Pancreas (tissue), 10 donors: Measurements from ENCODE around the gene RHEX. TPM values are rescaled to one million over a fixed set of nuclear protein-coding genes. Genes with fewer than 3 reads are reported as not detected.

Source experiments
- ATAC-seq, 4 donors: fragments of 200-7000 bp; cut with Tn5 transposase; one replicate each; pipeline versions ENCODE4 v1.8.0 to v1.9.1; 2020; ENCODE audit warnings: mild to moderate bottlenecking in 4 of 4, moderate library complexity in 4 of 4
- DNase-seq, 6 donors: peaks; one replicate each; pipeline ENCODE4 v3.0.0-alpha.2; 2020
- FAIRE-seq: peaks from 2 replicates; lab custom pipeline; 2012; peaks lifted over from hg19 to GRCh38; lab: Jason Lieb, UNC
- H3K27ac ChIP-seq, 4 donors: fragments of 200-600 bp; sonication (generic); 1 replicate in 3 of 4; 2 replicates in 1 of 4; pipeline versions ENCODE4 v1.5.0 to v1.8.0; 2020
- H3K27me3 ChIP-seq, 4 donors: fragments of 200-600 bp; one replicate each; pipeline ENCODE4 v1.8.0; 2021
- H3K36me3 ChIP-seq, 3 donors: fragments of 200-600 bp; sonication (generic) in 1 of 3; one replicate each; pipeline versions ENCODE4 v1.5.0 to v1.8.0; 2020 to 2021
- H3K4me1 ChIP-seq, 3 donors: fragments of 200-600 bp; one replicate each; pipeline ENCODE4 v1.8.0; 2021
- H3K4me3 ChIP-seq, 4 donors: fragments of 200-600 bp; sonication (generic) in 2 of 4; one replicate each; pipeline versions ENCODE4 v1.5.0 to v1.8.0; 2020 to 2021
- H3K9me3 ChIP-seq, 4 donors: fragments of 200-600 bp; one replicate each; pipeline ENCODE4 v1.8.0; 2021
- WGBS, 2 donors: extraction: QIAGEN DNeasy Blood & Tissue Kit; methylation state at CpG; one replicate each; pipeline ENCODE4 v1.1.7; 2013; 5-methylcytosine and 5-hydroxymethylcytosine counted together
- intact Hi-C, 3 donors: fragments of 100-400 bp; cut with DNase I; formaldehyde crosslinking; loops; one replicate each; pipeline versions ENCODE4 v1.11.1 to v1.14.2; 2022
- polyA plus RNA-seq, 2 donors: library from polyadenylated mRNA; stranded (reverse); fragments of 200-250 nt; gene quantifications; one replicate each; pipeline ENCODE4 v1.2.3, GENCODE V29; 2013
- total RNA-seq, 6 donors: library from RNA; stranded (reverse); fragmentation: NEBNext Ultra II Directional in 4 of 6; extraction: Animal tissue kit (Norgen Biotek cat#: 25700) in 4 of 6; gene quantifications; one replicate each; pipeline versions ENCODE4 v1.2.1 to v1.2.4, GENCODE V29; 2021 to 2023
- TF ChIP-seq, protein P1 (sequence below), 4 donors: fragments of 200-600 bp; sonication (generic) in 3 of 4; IDR thresholded peaks; one replicate each; pipeline versions ENCODE4 v1.5.0 to v1.8.0; 2021; ENCODE audit warnings: antibody characterized with exemption in 4 of 4
- donor health status: healthy with polysubstance abuse.
- donor health status: DM: no; HTN: no; CAD: no; lungs with moderate emphysema.
- donor health status: DM: no; HTN: no; CAD: no.
- donor health status: control.
- donor health status: control.
- donor health status: Bipolar disorder and iron deficiency.
- donor health status: DM: yes; HTN: yes; CAD: no.
- donor health status: DM: no; HTN: no; CAD: no.
- donor health status: DM: no; HTN: no; CAD: no.
- donor health status: DM: yes; HTN: yes; CAD: no.

Gene RHEX
- total and polyA plus RNA-seq, 8 donors: 0.35 to 2.3 (median 0.66) TPM

DNA sequence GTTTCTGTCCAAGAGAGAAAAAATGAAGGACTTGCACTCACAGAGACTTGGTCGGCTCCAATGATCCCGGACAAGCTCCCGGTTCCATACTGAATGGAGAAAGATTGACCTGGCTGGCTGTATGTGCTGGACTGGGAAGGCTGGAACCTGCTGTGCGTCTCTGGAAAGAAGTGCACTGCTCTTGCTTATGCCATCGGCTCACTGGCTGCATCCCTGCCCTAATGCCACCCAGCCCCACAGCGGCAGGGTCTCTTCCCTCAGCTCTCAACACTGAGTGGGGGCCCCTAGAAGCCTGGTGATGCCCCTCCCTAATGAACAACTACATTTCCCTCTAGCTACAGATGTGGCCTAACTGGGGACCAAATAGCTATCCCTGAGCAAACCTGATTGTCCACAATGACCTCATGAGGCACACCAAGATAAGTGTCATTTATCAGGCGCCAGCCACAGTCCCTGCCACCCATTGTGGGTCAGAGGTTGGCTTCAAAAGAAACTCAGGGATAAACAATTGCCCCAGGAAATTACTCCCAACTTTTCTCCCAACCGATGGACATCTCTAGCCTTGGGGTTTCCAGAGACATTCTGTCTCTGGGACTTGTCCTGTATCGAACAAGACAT, 31.9 kb upstream of the RHEX start:
- TF ChIP-seq, protein P1, sequence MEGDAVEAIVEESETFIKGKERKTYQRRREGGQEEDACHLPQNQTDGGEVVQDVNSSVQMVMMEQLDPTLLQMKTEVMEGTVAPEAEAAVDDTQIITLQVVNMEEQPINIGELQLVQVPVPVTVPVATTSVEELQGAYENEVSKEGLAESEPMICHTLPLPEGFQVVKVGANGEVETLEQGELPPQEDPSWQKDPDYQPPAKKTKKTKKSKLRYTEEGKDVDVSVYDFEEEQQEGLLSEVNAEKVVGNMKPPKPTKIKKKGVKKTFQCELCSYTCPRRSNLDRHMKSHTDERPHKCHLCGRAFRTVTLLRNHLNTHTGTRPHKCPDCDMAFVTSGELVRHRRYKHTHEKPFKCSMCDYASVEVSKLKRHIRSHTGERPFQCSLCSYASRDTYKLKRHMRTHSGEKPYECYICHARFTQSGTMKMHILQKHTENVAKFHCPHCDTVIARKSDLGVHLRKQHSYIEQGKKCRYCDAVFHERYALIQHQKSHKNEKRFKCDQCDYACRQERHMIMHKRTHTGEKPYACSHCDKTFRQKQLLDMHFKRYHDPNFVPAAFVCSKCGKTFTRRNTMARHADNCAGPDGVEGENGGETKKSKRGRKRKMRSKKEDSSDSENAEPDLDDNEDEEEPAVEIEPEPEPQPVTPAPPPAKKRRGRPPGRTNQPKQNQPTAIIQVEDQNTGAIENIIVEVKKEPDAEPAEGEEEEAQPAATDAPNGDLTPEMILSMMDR (IDR thresholded peaks at IDR 0.05): no peak
- DNase-seq: no peak
- H3K9me3 ChIP-seq: no peaks in the 10 kb centered on the region
- ATAC-seq: peak in 3 of 4 donors; percentile 58 to 71 (median 69)
- no peak for FAIRE-seq
- intact Hi-C loops: no loop called here
- H3K4me3 ChIP-seq: no peak overlapping the region
- H3K4me1 ChIP-seq: no peaks in the 10 kb centered on the region
- H3K36me3 ChIP-seq: no peaks in the 10 kb centered on the region
- 79 to 85% methylated on average over 9 of the region's 9 CpGs for WGBS, 2 donors
- H3K27me3 ChIP-seq: no peaks in the 10 kb centered on the region
- no peak overlapping the region for H3K27ac ChIP-seq

GRCh38 chr1:206021626-206022365, 31.2 kb upstream of the RHEX start:
- Histone ChIP-seq H3K27me3 (no peaks in the 10 kb centered on the region), H3K36me3 (no peaks in the 10 kb centered on the region), H3K27ac (peak overlapping the region in 1 of 4 donors; percentile 8), H3K4me3 (no peak overlapping the region), H3K9me3 (no peaks in the 10 kb centered on the region), H3K4me1 (no peaks in the 10 kb centered on the region)
- FAIRE-seq (no peak), ATAC-seq (peak in 3 of 4 donors; percentile 34 to 53 (median 38)), DNase-seq (no peak)
- intact Hi-C loops: no loop called here
- TF ChIP-seq, protein P1 (IDR thresholded peaks at IDR 0.05): no peak
- WGBS, 2 donors: 74 to 81% methylated on average over 4 of the region's 4 CpGs

DNA sequence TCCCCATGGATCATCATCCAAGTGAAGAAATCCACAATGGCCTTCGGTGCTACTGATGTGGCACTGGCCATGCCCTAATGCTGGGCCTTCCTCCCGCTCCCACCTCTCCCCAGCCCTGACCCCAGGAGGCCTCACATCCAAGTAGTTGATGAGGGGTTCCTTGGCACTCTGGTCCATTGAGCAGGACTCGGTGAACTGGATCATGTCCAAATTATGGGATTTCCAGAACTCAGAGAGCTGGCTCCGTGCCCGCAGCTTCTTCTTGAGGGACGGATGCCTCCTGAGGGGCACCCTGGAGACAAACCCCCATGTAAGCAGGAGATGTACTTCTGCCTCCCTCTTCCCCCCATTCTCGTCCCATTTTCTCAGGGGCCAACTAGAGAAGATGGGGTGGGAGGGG, 30.2 kb upstream of the RHEX start:
- no peak overlapping the region for H3K27ac ChIP-seq
- no peaks in the 10 kb centered on the region for H3K9me3 ChIP-seq
- ATAC-seq (no peak), DNase-seq (no peak), FAIRE-seq (no peak)
- WGBS, 2 donors: 81 to 85% methylated on average over 7 of the region's 7 CpGs
- no peaks in the 10 kb centered on the region for H3K27me3 ChIP-seq
- TF ChIP-seq, protein P1 (IDR thresholded peaks at IDR 0.05): no peak
- no peak overlapping the region for H3K4me3 ChIP-seq
- no peaks in the 10 kb centered on the region for H3K4me1 ChIP-seq
- intact Hi-C loops: no loop called here
- no peaks in the 10 kb centered on the region for H3K36me3 ChIP-seq

DNA sequence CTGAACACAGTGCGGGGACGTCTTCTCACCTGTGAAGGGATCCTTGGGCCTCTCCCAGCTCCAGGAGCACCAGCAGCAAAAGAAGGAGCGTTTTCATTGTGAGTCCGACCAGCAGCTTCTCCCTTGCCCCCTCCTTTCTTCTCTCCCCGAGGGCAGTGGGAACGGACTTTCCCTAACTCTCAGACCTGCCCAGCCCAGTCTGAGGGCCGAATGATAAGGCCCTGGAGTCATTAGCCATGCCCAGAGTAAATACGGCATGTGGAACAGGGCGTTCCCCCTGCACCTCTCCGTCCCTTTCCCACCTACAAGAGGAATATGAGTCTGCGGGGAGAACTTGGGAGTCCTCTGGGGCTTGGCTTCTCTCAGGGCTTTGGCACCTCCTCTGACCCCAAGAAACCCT, 29.3 kb upstream of the RHEX start, which contains the start of gene CTSE:
Gene CTSE, minus strand, starts transcription at position 201 of the 400 bp plus-strand sequence. Its CDS starts 104 bp downstream, at position 97.
- ATAC-seq: peak in 3 of 4 donors; percentile 66 to 82 (median 77)
- Histone ChIP-seq H3K9me3 (no peaks in the 10 kb centered on the region), H3K4me3 (no peak within 1 kb of the TSS), H3K36me3 (no peaks in the 10 kb centered on the region), H3K27ac (no peak within 1 kb of the TSS), H3K27me3 (no peaks in the 10 kb centered on the region), H3K4me1 (no peaks in the 10 kb centered on the region)
- DNase-seq: no peak
- WGBS, 2 donors: 47 to 51% methylated on average over 11 of the region's 11 CpGs
- TF ChIP-seq, protein P1 (IDR thresholded peaks at IDR 0.05): no peak
- intact Hi-C loops: no loop called here
- FAIRE-seq: no peak
